GM12878 (cell line): ENCODE measurements around the gene RACK1. TPM values are rescaled to one million over a fixed set of nuclear protein-coding genes. Genes with fewer than 3 reads are reported as not detected.

Source experiments
- ATAC-seq: fragments of 200-7000 bp; cut with Tn5 transposase; 3 replicates; pipeline ENCODE4 v1.9.1; 2020; ENCODE audit warnings: mild to moderate bottlenecking, moderate library complexity
- BruUV-seq: library from RNA; stranded (reverse); fragments of 400-500 nt; replicated peaks from 2 replicates; lab custom pipeline; 2021; lab: Mats Ljungman, UMichigan
- CTCF ChIA-PET: fragments of 300-600 bp; sonication (Branson Sonifier 250); formaldehyde crosslinking; extraction: SDS; loops from one replicate; lab custom pipeline; 2021; ENCODE audit warnings: inconsistent platforms; lab: Yijun Ruan, JAX
- POLR2A ChIA-PET: fragments of 350-600 bp; formaldehyde crosslinking; extraction: SDS; loops from one replicate; lab custom pipeline; 2021; ENCODE audit warnings: inconsistent platforms; lab: Charles Lee
- RAD21 ChIA-PET: fragments of 300-600 bp; sonication (Branson Sonifier 250); formaldehyde crosslinking; loops from one replicate; lab custom pipeline; 2023; ENCODE audit warnings: antibody characterized with exemption; ENCODE audit not compliant: unreplicated experiment; lab: Charles Lee
- SMC1A ChIA-PET: fragments of 300-600 bp; sonication (Branson Sonifier 250); formaldehyde crosslinking; loops from one replicate; lab custom pipeline; 2023; ENCODE audit not compliant: unreplicated experiment, uncharacterized antibody; lab: Charles Lee
- DNase-seq: peaks from one replicate; pipeline ENCODE4 v3.0.0-alpha.2; 2011; ENCODE audit warnings: low read depth, low spot score
- FAIRE-seq: peaks from 3 replicates; lab custom pipeline; 2011; peaks lifted over from hg19 to GRCh38; lab: Jason Lieb, UNC
- H2AFZ ChIP-seq: 2 replicates; pipeline ENCODE4 v1.6.0; 2011; ENCODE audit warnings: low read depth, low read length, control low read depth; ENCODE audit not compliant: control insufficient read depth
- H3K27ac ChIP-seq: 2 replicates; pipeline ENCODE4 v1.5.1; 2011; ENCODE audit warnings: control low read depth; ENCODE audit not compliant: control insufficient read depth, insufficient read depth
- H3K27me3 ChIP-seq, 2 experiments: replicated peaks in 1 of 2; 2 replicates each; pipeline versions ENCODE4 v1.6.0 to v1.6.1; 2011; ENCODE audit warnings: low read length in 1 of 2; ENCODE audit not compliant: control insufficient read depth in 2 of 2, insufficient read depth in 2 of 2
- H3K36me3 ChIP-seq, 2 experiments: 2 replicates each; pipeline ENCODE4 v1.5.1; 2011; ENCODE audit warnings: low read length in 1 of 2; ENCODE audit not compliant: control insufficient read depth in 2 of 2, insufficient read depth in 2 of 2
- H3K4me1 ChIP-seq: 2 replicates; pipeline ENCODE4 v1.6.1; 2011; ENCODE audit warnings: mild to moderate bottlenecking, low read length, moderate library complexity, mixed read lengths; ENCODE audit not compliant: control insufficient read depth, insufficient read depth
- H3K4me2 ChIP-seq: 2 replicates; pipeline ENCODE4 v1.6.0; 2011; ENCODE audit warnings: control low read depth; ENCODE audit not compliant: control insufficient read depth, insufficient read depth
- H3K4me3 ChIP-seq: fragments of 200-600 bp; sonication (generic); 2 replicates; pipeline ENCODE4 v1.5.1; 2016
- H3K79me2 ChIP-seq: 2 replicates; pipeline ENCODE4 v1.6.0; 2011; ENCODE audit warnings: low read length; ENCODE audit not compliant: control insufficient read depth, insufficient read depth
- H3K9ac ChIP-seq: 2 replicates; pipeline ENCODE4 v1.8.0; 2011; ENCODE audit warnings: low read length, control low read depth, mixed read lengths; ENCODE audit not compliant: control insufficient read depth, insufficient read depth
- H3K9me3 ChIP-seq: replicated peaks from 3 replicates; pipeline ENCODE4 v1.5.1; 2011; ENCODE audit warnings: mild to moderate bottlenecking, low read length; ENCODE audit not compliant: control insufficient read depth, insufficient read depth
- H4K20me1 ChIP-seq: 2 replicates; pipeline ENCODE4 v1.6.0; 2011; ENCODE audit not compliant: control insufficient read depth, insufficient read depth
- NBN ChIP-seq: fragments of 450-650 bp; IDR thresholded peaks from 2 replicates; pipeline ENCODE4 v1.6.1; 2016
- PAX5 ChIP-seq: IDR thresholded peaks from 2 replicates; pipeline ENCODE4 v1.6.1; 2011; ENCODE audit warnings: low read depth, low read length, borderline replicate concordance
- RFX5 ChIP-seq: IDR thresholded peaks from 2 replicates; pipeline ENCODE4 v1.6.1; 2011; ENCODE audit warnings: low read depth, low read length, improper control_type of control experiment
- SMAD5 ChIP-seq: IDR thresholded peaks from 2 replicates; pipeline ENCODE4 v1.6.1; 2016; ENCODE audit warnings: antibody characterized with exemption, low read depth
- TAF1 ChIP-seq: IDR thresholded peaks from 2 replicates; pipeline ENCODE4 v1.6.1; 2011; ENCODE audit warnings: mild to moderate bottlenecking, low read depth, low read length, borderline replicate concordance
- TCF12 ChIP-seq: IDR thresholded peaks from 2 replicates; pipeline ENCODE4 v1.6.1; 2011; ENCODE audit warnings: low read depth, mild to moderate bottlenecking, low read length
- ZZZ3 ChIP-seq: IDR thresholded peaks from 2 replicates; pipeline ENCODE4 v1.6.1; 2011; ENCODE audit warnings: low read depth; ENCODE audit not compliant: control insufficient read depth, insufficient read length
- whole genome bisulfite sequencing: methylation state at CpG from one replicate; pipeline ENCODE4 v1.1.6; 2016; ENCODE audit warnings: low lambda C conversion rate; ENCODE audit not compliant: insufficient replicate concordance, insufficient coverage; ENCODE audit errors: missing lambda C conversion rate; 5-methylcytosine and 5-hydroxymethylcytosine counted together
- in situ Hi-C: fragments of 300-500 bp; cut with MboI; formaldehyde crosslinking; loops from 9 replicates; pipeline ENCODE4 v1.14.3; 2018; ENCODE audit warnings: mixed read lengths
- intact Hi-C: fragments of 100-400 bp; cut with micrococcal nuclease; formaldehyde crosslinking; loops from one replicate; pipeline ENCODE4 v1.14.2; 2022; ENCODE audit not compliant: unreplicated experiment
- polyA plus RNA-seq, 11 experiments: library from polyadenylated mRNA; depleted of rRNA in 4 of 11; unstranded in 6 of 11; stranded (reverse) in 5 of 11; fragments of >200 nt; fragmentation: Nextera tagmentation in 4 of 11; fragmentation: Illumina TruSeq in 1 of 11; extraction: Ambion mirVana in 4 of 11; extraction: Trizol in 1 of 11; gene quantifications; 1 replicate in 1 of 11; 2 replicates in 10 of 11; pipeline versions ENCODE4 v1.2.1 to v1.2.3, GENCODE V29; 2011 to 2016; ENCODE audit warnings: inconsistent platforms in 2 of 11, missing spikeins in 2 of 11, low read depth in 1 of 11
- total RNA-seq, 4 experiments: library from RNA; depleted of rRNA in 3 of 4; stranded (reverse); fragments of >200 nt in 3 of 4; fragmentation: Illumina TruSeq in 1 of 4; extraction: Trizol in 1 of 4; gene quantifications; 2 replicates each; pipeline versions ENCODE4 v1.2.1 to v1.2.3, GENCODE V29; 2013 to 2021
- TF ChIP-seq, protein P1 (sequence below): fragments of 450-650 bp; IDR thresholded peaks from 2 replicates; pipeline ENCODE4 v1.6.1; 2018; ENCODE audit warnings: mild to moderate bottlenecking, low read depth, moderate library complexity; ENCODE audit not compliant: partially characterized antibody

Gene RACK1
- total and polyA plus RNA-seq, 10 of the 15 experiments (the other 5 are each of a cell fraction or from before 2014, with no cell fraction given) = 1,365 to 6,584 (median 4,167) TPM

DNA sequence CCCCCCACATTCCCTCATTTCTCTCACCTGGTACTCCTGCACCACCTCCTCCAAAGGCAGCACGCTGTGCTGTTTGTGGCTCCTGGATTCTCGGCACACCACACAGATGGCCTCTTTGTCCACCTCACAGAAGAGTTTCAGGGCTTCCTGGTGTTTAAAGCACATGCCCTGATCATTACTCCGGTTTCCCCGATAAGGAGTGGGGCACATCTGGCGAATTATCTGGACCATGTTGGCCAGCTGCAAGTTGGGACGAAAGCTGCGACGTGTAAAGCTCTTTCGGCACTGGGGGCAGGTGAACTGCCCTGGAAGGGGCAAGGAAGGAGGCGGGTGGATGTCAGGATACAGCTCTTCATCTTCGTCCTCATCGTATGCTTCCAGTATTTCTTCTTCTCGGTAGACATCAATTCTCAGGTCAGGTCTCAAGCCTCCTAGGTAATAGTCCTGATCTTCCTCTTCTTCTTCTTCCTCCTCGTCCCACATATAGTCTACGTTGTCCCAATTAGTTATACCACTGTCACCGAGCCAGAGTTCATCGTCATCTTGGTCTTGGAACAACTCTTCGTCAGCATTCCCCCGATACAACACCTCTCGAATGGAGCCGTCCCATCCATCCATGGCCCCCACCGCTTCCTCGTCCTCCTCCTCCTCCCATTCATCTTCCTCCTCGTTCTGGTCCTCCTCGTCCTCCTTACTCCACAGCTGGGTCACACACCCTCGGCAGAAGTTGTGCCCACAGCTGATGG, 16.4 kb upstream of the RACK1 start:
- Histone ChIP-seq H3K9me3 (no peaks in the 10 kb centered on the region), H2AFZ (peak overlapping the region; percentile 81), H3K36me3 (peaks cover 1 to 8% of the 10 kb centered on the region in 2 experiments; a peak in 3 of 4 replicates), H3K4me3 (peak overlapping the region; percentile 95)
- CTCF ChIA-PET = interaction anchor here (0.7 to 2.4 kb wide), 6 partner anchors 8 to 87 kb away, joined by 3 to 9 read pairs (median 4); no protein-coding TSS in a partner anchor
- TF ChIP-seq, protein P1, sequence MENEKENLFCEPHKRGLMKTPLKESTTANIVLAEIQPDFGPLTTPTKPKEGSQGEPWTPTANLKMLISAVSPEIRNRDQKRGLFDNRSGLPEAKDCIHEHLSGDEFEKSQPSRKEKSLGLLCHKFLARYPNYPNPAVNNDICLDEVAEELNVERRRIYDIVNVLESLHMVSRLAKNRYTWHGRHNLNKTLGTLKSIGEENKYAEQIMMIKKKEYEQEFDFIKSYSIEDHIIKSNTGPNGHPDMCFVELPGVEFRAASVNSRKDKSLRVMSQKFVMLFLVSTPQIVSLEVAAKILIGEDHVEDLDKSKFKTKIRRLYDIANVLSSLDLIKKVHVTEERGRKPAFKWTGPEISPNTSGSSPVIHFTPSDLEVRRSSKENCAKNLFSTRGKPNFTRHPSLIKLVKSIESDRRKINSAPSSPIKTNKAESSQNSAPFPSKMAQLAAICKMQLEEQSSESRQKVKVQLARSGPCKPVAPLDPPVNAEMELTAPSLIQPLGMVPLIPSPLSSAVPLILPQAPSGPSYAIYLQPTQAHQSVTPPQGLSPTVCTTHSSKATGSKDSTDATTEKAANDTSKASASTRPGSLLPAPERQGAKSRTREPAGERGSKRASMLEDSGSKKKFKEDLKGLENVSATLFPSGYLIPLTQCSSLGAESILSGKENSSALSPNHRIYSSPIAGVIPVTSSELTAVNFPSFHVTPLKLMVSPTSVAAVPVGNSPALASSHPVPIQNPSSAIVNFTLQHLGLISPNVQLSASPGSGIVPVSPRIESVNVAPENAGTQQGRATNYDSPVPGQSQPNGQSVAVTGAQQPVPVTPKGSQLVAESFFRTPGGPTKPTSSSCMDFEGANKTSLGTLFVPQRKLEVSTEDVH = no peak
- TF ChIP-seq TAF1 (no peak), NBN (no peak), TCF12 (no peak), ZZZ3 (no peak), SMAD5 (no peak), RFX5 (no peak), PAX5 (no peak)
- TF ChIP-seq, all 136 proteins: peak for 0
- ChIA-PET POLR2A (interaction anchor here (1.0 to 3.7 kb wide), 7 partner anchors 9 to 68 kb away, joined by 3 to 19 read pairs (median 10); partner anchors contain the start of genes RACK1 and TRIM41), SMC1A (interaction anchor here (1.2 to 3.7 kb wide), 5 partner anchors 10 to 76 kb away, joined by 3 to 25 read pairs (median 4); partner anchors contain the start of gene RACK1), RAD21 (interaction anchor here (0.9 to 2.8 kb wide), 7 partner anchors 8 to 75 kb away, joined by 3 to 13 read pairs (median 5); partner anchors contain the start of gene RACK1)
- WGBS = under 1% methylated on average over 26 of the region's 26 CpGs
- ATAC-seq = no peak
- FAIRE-seq = no peak
- intact Hi-C loops (loop anchor here (2.0 to 5.0 kb wide), 4 partner anchors 15 to 398 kb away; partner anchors contain the start of genes TRIM41 and ZFP62), in situ Hi-C loops (loop anchor here (10.0 kb wide), 1 partner anchor 75 kb away; no protein-coding TSS in a partner anchor)
- Histone ChIP-seq H3K4me2 (peak overlapping the region; percentile 97), H3K27ac (peak overlapping the region; percentile 97), H3K27me3 (no peaks in the 10 kb centered on the region), H3K9ac (peak overlapping the region; percentile 98), H3K79me2 (peaks cover 67% of the 10 kb centered on the region), H4K20me1 (no peaks in the 10 kb centered on the region), H3K4me1 (peaks cover 3% of the 10 kb centered on the region; the same call in 1 of the 2 replicates)
- TSS peak; percentile 75 for BruUV-seq
- DNase-seq = no peak
